HepG2 (cell line): Measurements from ENCODE around the gene BCL2L11. TPM values are rescaled to one million over a fixed set of nuclear protein-coding genes. Genes with fewer than 3 reads are reported as not detected.

Experiments used
- ATAC-seq: fragments of 200-7000 bp; cut with Tn5 transposase; 3 replicates; pipeline ENCODE4 v1.9.1; 2020; ENCODE audit warnings: mild to moderate bottlenecking, moderate library complexity
- BruUV-seq: library from RNA; stranded (reverse); fragments of 400-500 nt; replicated peaks from 2 replicates; lab custom pipeline; 2021; lab: Mats Ljungman, UMichigan
- CTCF ChIA-PET: fragments of 300-600 bp; formaldehyde crosslinking; extraction: SDS; loops from one replicate; lab custom pipeline; 2021; ENCODE audit warnings: low total read pairs, inconsistent platforms, low intra/inter-chr PET ratio; lab: Yijun Ruan, JAX
- POLR2A ChIA-PET: fragments of 350-600 bp; sonication (Branson Sonifier 250); formaldehyde crosslinking; loops from one replicate; lab custom pipeline; 2020; ENCODE audit warnings: antibody characterized with exemption, inconsistent platforms; lab: Yijun Ruan, JAX
- DNase-seq: peaks from one replicate; pipeline ENCODE4 v3.0.0-alpha.2; 2015; ENCODE audit warnings: low spot score
- FAIRE-seq: peaks from 3 replicates; lab custom pipeline; 2011; peaks lifted over from hg19 to GRCh38; lab: Jason Lieb, UNC
- H2AFZ ChIP-seq: one replicate; pipeline ENCODE4 v1.6.1; 2011; ENCODE audit warnings: low read length, inconsistent platforms
- H3K27ac ChIP-seq: fragments of 300-600 bp; 3 replicates; pipeline ENCODE4 v1.8.0; 2011; ENCODE audit warnings: mixed run types, mild to moderate bottlenecking, mixed read lengths, low read length, inconsistent platforms; ENCODE audit not compliant: insufficient read depth; ENCODE audit errors: extremely low read length
- H3K27me3 ChIP-seq, 2 experiments: fragments of 200-600 bp in 1 of 2; 2 replicates in 1 of 2; 3 replicates in 1 of 2; pipeline versions ENCODE4 v1.6.0 to v1.8.0; 2011; ENCODE audit warnings: low read length in 2 of 2, mild to moderate bottlenecking in 2 of 2, moderate library complexity in 2 of 2, inconsistent platforms in 1 of 2; ENCODE audit not compliant: insufficient read depth in 2 of 2, control insufficient read depth in 1 of 2
- H3K36me3 ChIP-seq, 2 experiments: fragments of 200-600 bp in 1 of 2; replicated peaks in 1 of 2; 2 replicates in 1 of 2; 3 replicates in 1 of 2; pipeline versions ENCODE4 v1.5.1 to v1.8.0; 2011; ENCODE audit warnings: low read length in 2 of 2, inconsistent platforms in 1 of 2; ENCODE audit not compliant: insufficient read depth in 2 of 2, control insufficient read depth in 1 of 2
- H3K4me1 ChIP-seq: 2 replicates; pipeline ENCODE4 v1.5.1; 2012; ENCODE audit warnings: low read length, inconsistent platforms; ENCODE audit not compliant: insufficient read depth
- H3K4me2 ChIP-seq: 2 replicates; pipeline ENCODE4 v1.6.0; 2011; ENCODE audit warnings: low read depth, low read length, inconsistent platforms
- H3K4me3 ChIP-seq, 3 experiments: fragments of 200-600 bp in 1 of 3; sonication (generic), shearing (Covaris generic) in 1 of 3; replicated peaks in 1 of 3; 2 replicates each; pipeline ENCODE4 v1.5.1; 2011 to 2016; ENCODE audit warnings: low read length in 3 of 3, inconsistent platforms in 2 of 3, low read depth in 2 of 3, mild to moderate bottlenecking in 2 of 3, control low read depth in 1 of 3, mixed read lengths in 1 of 3; ENCODE audit not compliant: insufficient read depth in 1 of 3
- H3K79me2 ChIP-seq: one replicate; pipeline ENCODE4 v1.6.1; 2011; ENCODE audit warnings: low read length, inconsistent platforms; ENCODE audit not compliant: insufficient read depth
- H3K9ac ChIP-seq: 2 replicates; pipeline ENCODE4 v1.6.0; 2011; ENCODE audit warnings: mild to moderate bottlenecking, low read depth, low read length, inconsistent platforms; ENCODE audit not compliant: insufficient read depth
- H3K9me3 ChIP-seq: 2 replicates; pipeline ENCODE4 v1.5.1; 2012; ENCODE audit warnings: mild to moderate bottlenecking, low read length
- H4K20me1 ChIP-seq: 2 replicates; pipeline ENCODE4 v1.6.0; 2011; ENCODE audit warnings: inconsistent platforms, mild to moderate bottlenecking, low read length, moderate library complexity; ENCODE audit not compliant: insufficient read depth
- GTF3A ChIP-seq: sonication (generic); formaldehyde crosslinking; conservative IDR thresholded peaks from 2 replicates; pipeline ENCODE4 v1.4.0; 2020; ENCODE audit warnings: mild to moderate bottlenecking, missing genetic modification reagents
- ZNF124 ChIP-seq: sonication (generic); formaldehyde crosslinking; IDR thresholded peaks from 2 replicates; pipeline ENCODE4 v1.4.0; 2020; ENCODE audit warnings: missing genetic modification reagents
- WGBS: methylation state at CpG from one replicate; pipeline ENCODE4 v1.1.6; 2017; ENCODE audit warnings: low lambda C conversion rate; 5-methylcytosine and 5-hydroxymethylcytosine counted together
- in situ Hi-C: cut with HindIII; loops from 2 replicates; pipeline ENCODE4 v1.10.0; 2017; ENCODE audit warnings: low pct_unique_long_range_greater_than_20kb; ENCODE audit not compliant: extremely low pct_ligation_motif_present
- intact Hi-C: fragments of 100-400 bp; cut with micrococcal nuclease; formaldehyde crosslinking; loops from one replicate; pipeline ENCODE4 v1.10.0; 2022; ENCODE audit not compliant: unreplicated experiment
- polyA plus RNA-seq, 8 experiments: library from polyadenylated mRNA; depleted of rRNA in 3 of 8; stranded (reverse) in 7 of 8; unstranded in 1 of 8; fragments of >200 nt; fragmentation: Illumina TruSeq in 4 of 8; extraction: Trizol in 4 of 8; gene quantifications; 2 replicates each; pipeline versions ENCODE4 v1.2.1 to v1.2.3, GENCODE V29; 2011 to 2016; ENCODE audit warnings: low read depth in 4 of 8, missing spikeins in 1 of 8, mixed read lengths in 1 of 8; ENCODE audit not compliant: insufficient read depth in 1 of 8
- total RNA-seq, 5 experiments: library from RNA; depleted of rRNA; stranded (reverse); fragments of >200 nt; fragmentation: Illumina TruSeq; extraction: Trizol; gene quantifications; 2 replicates each; pipeline ENCODE4 v1.2.3, GENCODE V29; 2016; ENCODE audit warnings: low read depth in 1 of 5
- TF ChIP-seq, protein P1 (sequence below): sonication (generic); formaldehyde crosslinking; IDR thresholded peaks from 2 replicates; pipeline ENCODE4 v1.4.0; 2020; ENCODE audit warnings: missing genetic modification reagents

BCL2L11 gene
- total and polyA plus RNA-seq, 2 of the 13 experiments (the other 11 are each of a cell fraction or from before 2014, with no cell fraction given) = 6.1 to 9.7 TPM

DNA sequence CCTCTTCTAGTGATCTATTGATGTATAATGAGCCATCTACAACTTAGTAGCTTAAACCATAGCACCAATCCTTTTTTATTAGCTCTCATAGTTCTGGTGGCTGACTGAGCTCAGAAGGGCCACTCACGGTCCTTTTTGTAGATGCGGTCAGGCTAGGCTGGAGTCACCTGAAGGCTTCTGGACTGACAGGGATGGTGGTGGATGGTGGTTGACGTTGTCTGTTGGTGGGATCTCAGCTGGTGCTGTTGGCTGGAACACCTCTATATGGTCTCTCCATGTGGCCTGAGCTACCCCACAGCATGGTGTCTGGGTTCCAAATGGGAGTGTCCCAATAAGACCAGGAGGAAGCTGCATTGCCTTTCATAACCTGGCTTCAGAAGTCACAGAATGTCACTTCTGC lies 68.0 kb downstream of the BCL2L11 start:
- FAIRE-seq (no peak), DNase-seq (no peak), ATAC-seq (no peak)
- H3K79me2 ChIP-seq = no peaks in the 10 kb centered on the region
- TF ChIP-seq, protein P1, sequence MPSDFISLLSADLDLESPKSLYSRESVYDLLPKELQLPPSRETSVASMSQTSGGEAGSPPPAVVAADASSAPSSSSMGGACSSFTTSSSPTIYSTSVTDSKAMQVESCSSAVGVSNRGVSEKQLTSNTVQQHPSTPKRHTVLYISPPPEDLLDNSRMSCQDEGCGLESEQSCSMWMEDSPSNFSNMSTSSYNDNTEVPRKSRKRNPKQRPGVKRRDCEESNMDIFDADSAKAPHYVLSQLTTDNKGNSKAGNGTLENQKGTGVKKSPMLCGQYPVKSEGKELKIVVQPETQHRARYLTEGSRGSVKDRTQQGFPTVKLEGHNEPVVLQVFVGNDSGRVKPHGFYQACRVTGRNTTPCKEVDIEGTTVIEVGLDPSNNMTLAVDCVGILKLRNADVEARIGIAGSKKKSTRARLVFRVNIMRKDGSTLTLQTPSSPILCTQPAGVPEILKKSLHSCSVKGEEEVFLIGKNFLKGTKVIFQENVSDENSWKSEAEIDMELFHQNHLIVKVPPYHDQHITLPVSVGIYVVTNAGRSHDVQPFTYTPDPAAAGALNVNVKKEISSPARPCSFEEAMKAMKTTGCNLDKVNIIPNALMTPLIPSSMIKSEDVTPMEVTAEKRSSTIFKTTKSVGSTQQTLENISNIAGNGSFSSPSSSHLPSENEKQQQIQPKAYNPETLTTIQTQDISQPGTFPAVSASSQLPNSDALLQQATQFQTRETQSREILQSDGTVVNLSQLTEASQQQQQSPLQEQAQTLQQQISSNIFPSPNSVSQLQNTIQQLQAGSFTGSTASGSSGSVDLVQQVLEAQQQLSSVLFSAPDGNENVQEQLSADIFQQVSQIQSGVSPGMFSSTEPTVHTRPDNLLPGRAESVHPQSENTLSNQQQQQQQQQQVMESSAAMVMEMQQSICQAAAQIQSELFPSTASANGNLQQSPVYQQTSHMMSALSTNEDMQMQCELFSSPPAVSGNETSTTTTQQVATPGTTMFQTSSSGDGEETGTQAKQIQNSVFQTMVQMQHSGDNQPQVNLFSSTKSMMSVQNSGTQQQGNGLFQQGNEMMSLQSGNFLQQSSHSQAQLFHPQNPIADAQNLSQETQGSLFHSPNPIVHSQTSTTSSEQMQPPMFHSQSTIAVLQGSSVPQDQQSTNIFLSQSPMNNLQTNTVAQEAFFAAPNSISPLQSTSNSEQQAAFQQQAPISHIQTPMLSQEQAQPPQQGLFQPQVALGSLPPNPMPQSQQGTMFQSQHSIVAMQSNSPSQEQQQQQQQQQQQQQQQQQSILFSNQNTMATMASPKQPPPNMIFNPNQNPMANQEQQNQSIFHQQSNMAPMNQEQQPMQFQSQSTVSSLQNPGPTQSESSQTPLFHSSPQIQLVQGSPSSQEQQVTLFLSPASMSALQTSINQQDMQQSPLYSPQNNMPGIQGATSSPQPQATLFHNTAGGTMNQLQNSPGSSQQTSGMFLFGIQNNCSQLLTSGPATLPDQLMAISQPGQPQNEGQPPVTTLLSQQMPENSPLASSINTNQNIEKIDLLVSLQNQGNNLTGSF (CRISPR knock-in tag) = no peak
- no peak for TF ChIP-seq GTF3A
- no peak for TF ChIP-seq ZNF124 (CRISPR knock-in tag)
- H2AFZ ChIP-seq = no peak overlapping the region
- no peak overlapping the region for H3K9ac ChIP-seq
- H3K4me3 ChIP-seq = no peak overlapping the region
- no peak overlapping the region for H3K27ac ChIP-seq
- no peaks in the 10 kb centered on the region; a peak in 1 of 5 replicates for H3K27me3 ChIP-seq
- ChIA-PET CTCF (no interaction called here), POLR2A (interaction anchor here (0.6 kb wide), 1 partner anchor 61 kb away, joined by 5 read pairs; no protein-coding TSS in a partner anchor)
- H3K4me2 ChIP-seq = no peak overlapping the region
- H3K4me1 ChIP-seq = peaks cover 38% of the 10 kb centered on the region
- in situ Hi-C loops = no loop called here
- no peaks in the 10 kb centered on the region for H3K36me3 ChIP-seq
- BruUV-seq = no TSS peak
- no peaks in the 10 kb centered on the region for H3K9me3 ChIP-seq
- WGBS = 66% methylated on average over 3 of the region's 3 CpGs
- intact Hi-C loops = no loop called here
- no peaks in the 10 kb centered on the region for H4K20me1 ChIP-seq
